HG02678 (cell line): ENCODE data around the gene POLR2M.

Source experiments
- ATAC-seq: cut with Tn5 transposase; IDR thresholded peaks from one replicate; pipeline ENCODE4 v1.9.1; 2021; ENCODE audit warnings: mild to moderate bottlenecking, moderate library complexity; ENCODE audit not compliant: unreplicated experiment

Gene POLR2M

GRCh38 chr15:57735891-57736290 lies 29.4 kb downstream of the POLR2M start:
- ATAC-seq, result no peak

GRCh38 chr15:57736591-57736990 lies 30.1 kb downstream of the POLR2M start:
- no peak for ATAC-seq

- no peak for ATAC-seq
Observed at GRCh38 chr15:57738734-57739237, 32.3 kb downstream of the POLR2M start.

- ATAC-seq, result no peak
Observed at GRCh38 chr15:57740048-57740447, 33.5 kb downstream of the POLR2M start.

- no peak for ATAC-seq
Observed at GRCh38 chr15:57741089-57741488, 34.6 kb downstream of the POLR2M start.

- no peak for ATAC-seq
Observed at GRCh38 chr15:57743424-57743823, 36.9 kb downstream of the POLR2M start.

GRCh38 chr15:57746786-57747185 lies 40.3 kb downstream of the POLR2M start:
- ATAC-seq, result no peak

DNA sequence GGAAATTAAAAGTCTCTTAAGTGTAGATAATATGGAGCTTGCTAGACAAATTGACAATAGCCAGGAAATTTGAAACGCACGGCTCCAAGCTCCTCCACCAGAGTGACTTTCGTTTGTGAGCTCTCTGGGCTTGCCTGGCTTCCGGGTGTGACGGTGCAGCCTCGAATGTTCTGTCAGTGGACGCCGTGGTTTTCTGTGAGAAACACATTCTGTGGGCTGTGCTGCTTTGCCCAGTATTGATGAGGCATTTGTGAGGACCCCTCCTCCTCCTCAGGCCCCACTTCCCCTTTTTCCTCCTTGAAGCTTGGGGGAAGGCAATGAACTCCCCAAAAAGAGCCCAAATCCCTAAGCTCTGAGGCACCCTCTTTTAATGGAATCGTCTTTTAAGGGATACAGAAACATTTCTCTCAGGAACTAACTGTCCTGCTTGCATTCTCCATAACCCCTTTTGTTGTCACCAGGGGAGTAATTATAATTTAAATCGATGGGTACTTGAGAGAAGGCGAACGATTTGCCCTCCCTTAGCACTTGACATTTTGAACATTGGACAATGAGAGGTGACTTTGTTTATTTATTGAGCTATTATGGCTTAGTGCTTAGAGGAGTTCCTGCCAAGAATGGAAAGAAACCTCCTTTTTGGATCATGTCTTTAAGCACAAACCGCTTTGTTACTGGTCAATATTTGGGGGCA lies 40.8 kb downstream of the POLR2M start:
- ATAC-seq, result no peak

DNA sequence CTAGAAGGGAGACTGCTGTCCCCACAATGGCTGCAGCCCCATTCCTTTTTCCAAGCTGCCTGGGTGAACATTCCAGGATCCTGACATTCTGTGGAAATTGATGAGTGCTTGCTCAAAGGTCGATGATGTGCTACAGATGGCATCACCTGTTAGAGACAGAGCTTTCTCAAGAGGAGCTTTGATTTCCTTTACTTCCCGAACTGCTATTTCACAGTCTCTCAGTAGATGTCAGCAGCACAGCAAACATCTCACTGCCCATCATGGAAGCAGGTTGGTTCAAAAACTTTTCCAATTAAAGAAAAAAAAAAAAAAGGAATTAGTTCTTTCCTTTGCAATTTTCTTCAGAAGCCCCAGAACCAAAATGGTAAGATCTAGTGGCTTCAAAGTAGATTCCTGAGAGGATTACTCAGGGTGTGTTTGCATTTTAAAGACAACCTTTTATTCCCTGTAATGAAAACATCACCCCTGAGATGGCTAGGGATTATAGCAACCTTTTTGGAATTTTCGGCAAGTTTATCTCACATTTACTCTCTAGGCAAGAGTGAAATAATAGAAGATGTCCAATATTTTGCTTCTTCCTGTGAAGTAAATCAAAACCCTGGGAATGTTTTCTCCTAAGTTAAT lies 44.8 kb downstream of the POLR2M start:
- no peak for ATAC-seq

DNA sequence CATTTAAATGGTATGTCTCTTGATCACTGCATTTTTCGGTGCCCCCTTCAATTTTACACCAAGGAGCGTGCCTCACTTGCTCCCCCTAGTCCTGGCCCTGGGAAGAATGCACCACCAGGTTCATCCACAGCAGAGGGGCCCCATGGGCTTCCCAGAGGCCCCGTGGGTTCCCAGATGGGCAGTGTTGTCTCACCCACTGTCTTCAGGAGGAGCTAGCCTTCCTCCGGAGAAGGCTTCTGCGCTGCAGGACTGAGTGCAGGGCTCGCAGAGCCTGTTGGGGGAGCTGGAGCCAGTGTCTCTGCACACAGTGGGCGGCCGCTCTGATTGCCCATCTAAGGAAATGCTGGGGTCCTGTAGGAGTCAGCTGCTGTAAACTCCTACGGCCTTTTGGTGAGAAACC lies 45.9 kb downstream of the POLR2M start:
- no peak for ATAC-seq

DNA sequence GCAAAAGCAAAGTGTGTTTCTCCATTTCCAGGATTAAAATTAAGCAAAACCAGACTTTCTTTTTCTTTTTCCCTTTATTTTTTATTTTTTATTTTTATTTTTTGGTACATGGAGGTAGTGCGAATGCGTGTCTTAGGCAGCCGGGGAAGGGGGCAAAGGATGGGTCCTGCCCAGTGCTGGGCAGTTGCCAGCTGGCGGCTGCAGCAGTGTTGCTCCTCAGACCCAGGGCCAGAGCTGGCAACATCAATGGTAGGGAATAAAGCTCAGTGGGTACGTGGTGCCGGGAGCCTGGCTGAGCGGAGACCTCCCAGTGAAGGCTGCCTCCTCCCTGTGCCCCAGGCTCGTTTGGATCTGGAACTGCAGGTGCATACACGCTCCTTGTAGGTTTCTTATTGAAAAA lies 46.3 kb downstream of the POLR2M start:
- no peak for ATAC-seq

GRCh38 chr15:57756466-57756865 lies 50.0 kb downstream of the POLR2M start:
- ATAC-seq, result no peak

DNA sequence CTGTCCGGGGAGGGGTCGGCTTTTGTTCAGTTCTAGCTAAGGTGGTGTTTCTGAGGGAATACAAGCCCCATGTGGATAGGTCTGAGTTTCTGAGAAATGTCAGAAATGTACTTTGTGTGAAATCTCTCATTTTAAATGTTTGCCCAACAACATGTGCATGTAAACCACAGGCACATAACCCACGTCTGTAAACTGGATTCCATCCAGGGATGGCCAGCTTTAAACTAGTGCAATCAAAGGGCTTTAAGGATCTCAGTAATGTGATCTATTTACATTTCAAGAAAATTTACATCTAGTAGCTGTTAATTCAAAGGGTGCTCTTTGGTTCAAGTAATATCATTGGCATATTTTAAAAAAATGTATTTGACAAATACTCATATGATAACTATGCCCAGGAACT lies 52.0 kb downstream of the POLR2M start:
- ATAC-seq, result no peak

GRCh38 chr15:57761562-57761961 lies 55.0 kb downstream of the POLR2M start:
- ATAC-seq, result no peak

DNA sequence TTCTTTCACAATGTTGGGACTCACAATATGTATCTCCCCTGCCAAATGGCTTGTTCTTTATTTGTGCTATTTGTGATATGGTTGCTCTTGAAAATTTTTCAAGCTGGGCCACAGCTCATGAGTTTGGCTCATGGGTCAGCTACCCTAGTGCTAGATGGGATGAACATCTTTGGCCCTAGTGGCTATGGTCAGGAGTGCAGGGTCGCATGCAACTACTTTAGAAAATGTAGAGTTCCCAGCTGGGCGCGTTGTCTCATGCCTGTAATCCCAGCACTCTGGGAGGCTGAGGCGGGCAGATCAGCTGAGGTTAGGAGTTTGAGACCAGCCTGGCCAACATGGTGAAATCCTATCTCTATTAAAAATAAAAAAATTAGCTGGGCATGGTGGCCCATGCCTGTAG lies 55.8 kb downstream of the POLR2M start:
- no peak for ATAC-seq

- ATAC-seq, result no peak
Observed at GRCh38 chr15:57763176-57763964, 56.9 kb downstream of the POLR2M start.
